LNCAP (cell line): Measurements from ENCODE around the gene IFI44L.

Source experiments
- TF ChIP-seq, protein P1 (sequence below): fragments of 450-650 bp; IDR thresholded peaks from 2 replicates; pipeline ENCODE4 v1.5.1; 2017; ENCODE audit warnings: mild to moderate bottlenecking

IFI44L gene

GRCh38 chr1:78641558-78641957, 21.3 kb downstream of the IFI44L start:
- TF ChIP-seq, protein P1, sequence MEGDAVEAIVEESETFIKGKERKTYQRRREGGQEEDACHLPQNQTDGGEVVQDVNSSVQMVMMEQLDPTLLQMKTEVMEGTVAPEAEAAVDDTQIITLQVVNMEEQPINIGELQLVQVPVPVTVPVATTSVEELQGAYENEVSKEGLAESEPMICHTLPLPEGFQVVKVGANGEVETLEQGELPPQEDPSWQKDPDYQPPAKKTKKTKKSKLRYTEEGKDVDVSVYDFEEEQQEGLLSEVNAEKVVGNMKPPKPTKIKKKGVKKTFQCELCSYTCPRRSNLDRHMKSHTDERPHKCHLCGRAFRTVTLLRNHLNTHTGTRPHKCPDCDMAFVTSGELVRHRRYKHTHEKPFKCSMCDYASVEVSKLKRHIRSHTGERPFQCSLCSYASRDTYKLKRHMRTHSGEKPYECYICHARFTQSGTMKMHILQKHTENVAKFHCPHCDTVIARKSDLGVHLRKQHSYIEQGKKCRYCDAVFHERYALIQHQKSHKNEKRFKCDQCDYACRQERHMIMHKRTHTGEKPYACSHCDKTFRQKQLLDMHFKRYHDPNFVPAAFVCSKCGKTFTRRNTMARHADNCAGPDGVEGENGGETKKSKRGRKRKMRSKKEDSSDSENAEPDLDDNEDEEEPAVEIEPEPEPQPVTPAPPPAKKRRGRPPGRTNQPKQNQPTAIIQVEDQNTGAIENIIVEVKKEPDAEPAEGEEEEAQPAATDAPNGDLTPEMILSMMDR: no peak

DNA sequence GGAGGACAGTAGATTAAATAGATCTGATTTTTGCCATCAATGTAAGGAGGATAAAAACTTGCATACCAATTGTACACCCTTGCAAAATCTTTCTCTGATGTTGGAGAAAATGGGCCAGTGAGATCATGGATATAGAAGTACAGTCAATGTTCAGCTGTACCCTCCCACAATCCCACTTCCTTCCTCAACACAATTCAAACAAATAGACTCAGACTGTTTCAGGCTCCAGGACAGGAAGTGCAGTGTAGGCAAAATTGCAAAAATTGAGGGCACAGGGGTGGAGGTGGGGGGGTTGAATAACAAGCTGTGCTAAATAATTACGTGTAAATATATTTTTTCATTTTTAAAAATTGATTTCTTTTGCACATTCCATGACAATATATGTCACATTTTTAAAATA, 25.5 kb downstream of the IFI44L start:
- TF ChIP-seq, protein P1: no peak

DNA sequence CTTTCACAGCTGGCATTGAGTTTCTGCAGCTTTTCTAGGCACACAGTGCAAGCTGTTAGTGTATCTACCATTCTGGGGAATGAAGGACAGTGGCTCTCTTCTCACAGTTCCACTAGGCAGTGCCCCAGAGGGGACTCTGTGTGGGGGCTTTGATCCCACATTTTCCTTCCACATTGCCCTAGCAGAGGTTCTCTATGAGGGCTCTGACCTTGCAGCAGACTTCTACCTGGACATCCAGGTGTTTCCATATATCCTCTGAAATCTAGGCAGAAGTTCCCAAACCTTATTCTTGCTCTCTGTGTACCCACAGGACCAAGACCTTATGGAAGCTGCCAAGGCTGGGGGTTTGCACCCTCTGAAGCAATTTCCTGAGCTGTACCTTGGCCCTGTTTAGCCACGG, 27.0 kb downstream of the IFI44L start:
- TF ChIP-seq, protein P1: no peak

DNA sequence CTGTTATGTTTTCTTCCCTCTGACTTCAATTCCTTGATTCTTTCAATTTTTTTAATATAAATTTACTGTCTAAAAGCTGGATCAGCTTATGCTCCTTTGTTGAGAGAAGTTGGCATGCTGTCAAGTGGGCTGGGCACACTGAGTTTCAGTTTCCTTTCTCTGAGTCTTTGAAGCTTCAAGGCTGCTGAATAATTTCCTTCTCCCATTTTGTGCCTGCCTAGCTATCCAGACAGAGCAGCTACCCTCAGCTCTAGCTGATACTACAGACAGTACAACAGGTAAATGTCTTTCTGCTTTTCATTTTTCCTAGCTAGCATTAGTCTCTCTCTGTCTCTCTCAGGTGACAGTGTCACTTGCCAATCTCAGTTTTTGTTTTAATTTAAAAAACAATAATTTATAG, 29.4 kb downstream of the IFI44L start, which contains the start of gene IFI44:
TSS of gene IFI44 (plus strand) at position 204 of the 400 bp plus-strand sequence. CDS start 365 bp downstream, outside the sequence.
- TF ChIP-seq, protein P1: no peak

GRCh38 chr1:78650114-78650660, 29.9 kb downstream of the IFI44L start:
- TF ChIP-seq, protein P1: no peak

- TF ChIP-seq, protein P1: no peak
Observed at GRCh38 chr1:78651241-78651640, 31.0 kb downstream of the IFI44L start.

- TF ChIP-seq, protein P1: no peak
Observed at GRCh38 chr1:78652019-78652560, 31.8 kb downstream of the IFI44L start.

- TF ChIP-seq, protein P1: no peak
Observed at GRCh38 chr1:78658901-78659300, 38.7 kb downstream of the IFI44L start.
